Panc1 (cell line): ENCODE data around the gene PRKCQ. TPM values are rescaled to one million over a fixed set of nuclear protein-coding genes. Genes with fewer than 3 reads are reported as not detected.

Experiments
- ATAC-seq: fragments of 200-7000 bp; cut with Tn5 transposase; 2 replicates; pipeline ENCODE4 v1.9.1; 2020; ENCODE audit warnings: mild to moderate bottlenecking, moderate library complexity
- BruUV-seq: library from RNA; stranded (reverse); fragments of 400-500 nt; replicated peaks from 2 replicates; lab custom pipeline; 2021; lab: Mats Ljungman, UMichigan
- CTCF ChIA-PET: fragments of 300-600 bp; sonication (Branson Sonifier 250); formaldehyde crosslinking; loops from one replicate; lab custom pipeline; 2022; ENCODE audit warnings: antibody characterized with exemption; lab: Charles Lee
- POLR2A ChIA-PET: fragments of 300-600 bp; sonication (Branson Sonifier 250); formaldehyde crosslinking; loops from one replicate; lab custom pipeline; 2022; ENCODE audit warnings: antibody characterized with exemption; lab: Charles Lee
- DNase-seq: peaks from one replicate; pipeline ENCODE4 v3.0.0-alpha.2; 2010; ENCODE audit warnings: low read depth, low spot score
- H3K27ac ChIP-seq: 2 replicates; pipeline ENCODE4 v1.5.1; 2011; ENCODE audit warnings: mild to moderate bottlenecking, low read length, inconsistent platforms
- H3K27me3 ChIP-seq: fragments of 200-500 bp; sonication (Bioruptor generic); 2 replicates; pipeline ENCODE4 v1.6.0; 2014; ENCODE audit warnings: low read length, inconsistent platforms; ENCODE audit not compliant: control insufficient read depth, insufficient read depth
- H3K36me3 ChIP-seq: fragments of 200-500 bp; sonication (Bioruptor generic); 2 replicates; pipeline ENCODE4 v1.5.1; 2014; ENCODE audit warnings: inconsistent platforms, mild to moderate bottlenecking, low read length, moderate library complexity; ENCODE audit not compliant: control insufficient read depth, insufficient read depth
- H3K4me1 ChIP-seq: 2 replicates; pipeline ENCODE4 v1.5.1; 2011; ENCODE audit warnings: inconsistent platforms, mild to moderate bottlenecking, low read length, moderate library complexity; ENCODE audit not compliant: control insufficient read depth, insufficient read depth
- H3K4me3 ChIP-seq, 2 experiments: 2 replicates each; pipeline ENCODE4 v1.5.1; 2011 to 2012; ENCODE audit warnings: low read depth in 2 of 2, low read length in 2 of 2, mild to moderate bottlenecking in 2 of 2, inconsistent platforms in 1 of 2, moderate library complexity in 1 of 2
- H3K9me3 ChIP-seq: fragments of 200-500 bp; sonication (Bioruptor generic); 2 replicates; pipeline ENCODE4 v1.5.1; 2014; ENCODE audit warnings: low read depth, mild to moderate bottlenecking, inconsistent platforms, low read length, moderate library complexity; ENCODE audit not compliant: control insufficient read depth, insufficient read depth
- CTCF ChIP-seq: fragments of 450-650 bp; IDR thresholded peaks from 2 replicates; pipeline ENCODE4 v1.5.1; 2017; ENCODE audit warnings: mild to moderate bottlenecking
- POLR2AphosphoS5 ChIP-seq: IDR thresholded peaks from 2 replicates; pipeline ENCODE4 v1.6.1; 2012; ENCODE audit warnings: mild to moderate bottlenecking, low read depth, low read length, moderate library complexity
- REST ChIP-seq, 2 experiments: IDR thresholded peaks; 2 replicates each; pipeline ENCODE4 v1.6.1; 2011 to 2012; ENCODE audit warnings: low read depth in 2 of 2, control low read depth in 1 of 2, low read length in 1 of 2, mild to moderate bottlenecking in 1 of 2, moderate library complexity in 1 of 2; ENCODE audit not compliant: insufficient read depth in 1 of 2
- SIN3A ChIP-seq: IDR thresholded peaks from 2 replicates; pipeline ENCODE4 v1.6.1; 2012; ENCODE audit warnings: low read depth, mild to moderate bottlenecking, low read length, moderate library complexity, borderline replicate concordance; ENCODE audit not compliant: insufficient read depth
- TCF7L2 ChIP-seq: IDR thresholded peaks from 2 replicates; pipeline ENCODE4 v1.6.1; 2011; ENCODE audit warnings: mild to moderate bottlenecking, low read depth, low read length, inconsistent platforms
- in situ Hi-C: cut with HindIII; loops from 2 replicates; pipeline ENCODE4 v1.10.0; 2016; ENCODE audit warnings: low sequenced_read_pairs, low pct_unique_long_range_greater_than_20kb
- intact Hi-C: fragments of 100-400 bp; cut with micrococcal nuclease; formaldehyde crosslinking; loops from one replicate; pipeline ENCODE4 v1.10.0; 2022; ENCODE audit not compliant: unreplicated experiment
- total RNA-seq: library from RNA; stranded (reverse); gene quantifications from one replicate; pipeline ENCODE4 v1.2.1, GENCODE V29; 2021; ENCODE audit not compliant: unreplicated experiment

PRKCQ gene
- total RNA-seq, 1 experiment from 2014 or later, result 0.23 TPM

- H3K4me1 ChIP-seq, result no peaks in the 10 kb centered on the region
- ChIA-PET CTCF (no interaction called here), POLR2A (no interaction called here)
- no peak overlapping the region for H3K27ac ChIP-seq
- no peak overlapping the region for H3K4me3 ChIP-seq
- no peaks in the 10 kb centered on the region; the same call in 1 of the 2 replicates for H3K36me3 ChIP-seq
- in situ Hi-C loops, result no loop called here
- no peak for TF ChIP-seq POLR2AphosphoS5
- BruUV-seq, result no TSS peak
- ATAC-seq, result no peak
- intact Hi-C loops, result no loop called here
- peaks cover 2% of the 10 kb centered on the region; the same call in 1 of the 2 replicates for H3K27me3 ChIP-seq
- no peaks in the 10 kb centered on the region for H3K9me3 ChIP-seq
- no peak for DNase-seq
These were observed 74.8 kb downstream of the PRKCQ start for GRCh38 chr10:6505300-6505699.

GRCh38 chr10:6504296-6504695 lies 75.8 kb downstream of the PRKCQ start:
- CTCF ChIA-PET, result no interaction called here
- no peak for DNase-seq
- POLR2A ChIA-PET, result no interaction called here
- no peak for ATAC-seq
- no TSS peak for BruUV-seq
- peaks cover 2% of the 10 kb centered on the region; the same call in 1 of the 2 replicates for H3K27me3 ChIP-seq
- H3K4me3 ChIP-seq, result no peak overlapping the region
- TF ChIP-seq CTCF (no peak), REST (IDR thresholded peaks at IDR 0.05; ENCODE audit: insufficient read depth in 1 of 2, low read depth in 2 of 2, low read length in 1 of 2) (no peak), TCF7L2 (no peak), POLR2AphosphoS5 (no peak), SIN3A (no peak)
- H3K9me3 ChIP-seq, result no peaks in the 10 kb centered on the region
- no peak overlapping the region for H3K27ac ChIP-seq
- intact Hi-C loops, result no loop called here
- in situ Hi-C loops, result no loop called here
- no peaks in the 10 kb centered on the region for H3K4me1 ChIP-seq
- H3K36me3 ChIP-seq, result no peaks in the 10 kb centered on the region; the same call in 1 of the 2 replicates

- no peak overlapping the region for H3K4me3 ChIP-seq
- no peaks in the 10 kb centered on the region; the same call in 1 of the 2 replicates for H3K36me3 ChIP-seq
These were observed 76.9 kb downstream of the PRKCQ start for GRCh38 chr10:6503171-6503570.

More at GRCh38 chr10:6503171-6503570, 76.9 kb downstream of the PRKCQ start:
- CTCF ChIA-PET, result no interaction called here
- in situ Hi-C loops (no loop called here), intact Hi-C loops (no loop called here)
- POLR2A ChIA-PET, result no interaction called here
- H3K27ac ChIP-seq, result no peak overlapping the region
- H3K27me3 ChIP-seq, result peaks cover 2% of the 10 kb centered on the region; the same call in 1 of the 2 replicates
- BruUV-seq, result no TSS peak
- ATAC-seq (no peak), DNase-seq (no peak)
- H3K4me1 ChIP-seq, result no peaks in the 10 kb centered on the region
- TF ChIP-seq POLR2AphosphoS5 (no peak), CTCF (no peak), SIN3A (no peak), REST (IDR thresholded peaks at IDR 0.05; ENCODE audit: insufficient read depth in 1 of 2, low read depth in 2 of 2, low read length in 1 of 2) (no peak), TCF7L2 (no peak)
- no peaks in the 10 kb centered on the region for H3K9me3 ChIP-seq
